ENCODE data around the gene EFCAB3.
"Not testable (repeated sequence)": the region's sequence is repeated elsewhere in the genome, so short reads cannot be mapped to it uniquely, and the experiment has no call there.

EFCAB3 gene

DNA sequence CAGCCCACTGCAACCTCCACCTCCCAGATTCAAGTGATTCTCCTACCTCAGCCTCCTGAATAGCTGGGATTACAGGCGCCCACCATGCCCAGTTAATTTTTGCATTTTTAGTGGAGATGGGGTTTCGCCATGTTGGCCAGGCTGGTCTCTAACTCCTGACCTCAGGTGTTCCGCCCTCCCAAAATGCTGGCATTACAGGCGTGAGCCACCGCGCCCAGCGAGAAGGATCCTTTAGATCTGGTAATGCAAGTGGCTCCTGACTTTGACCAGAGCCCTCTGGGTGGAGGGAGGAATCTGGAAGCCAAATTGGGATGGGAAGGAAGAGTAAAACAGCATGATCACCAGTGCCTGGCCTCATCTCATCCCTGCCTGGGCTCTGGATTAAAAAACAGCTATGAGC, 84.9 kb downstream of the EFCAB3 start:
- DNase-seq (ENCODE audit: low read depth): not testable (repeated sequence)
